ENCODE data around the gene MTUS2.

The MTUS2 gene

GRCh38 chr13:29310806-29311205 lies 490.7 kb downstream of the MTUS2 start:
- H3K36me3 Mint-ChIP-seq (ENCODE audit: low read depth) = no peaks in the 10 kb centered on the region
- no peaks in the 10 kb centered on the region for H3K27me3 Mint-ChIP-seq (ENCODE audit: low read depth, poor library complexity)
- no peak for DNase-seq
- H3K9me3 Mint-ChIP-seq = peaks cover 35% of the 10 kb centered on the region
- H3K4me3 Mint-ChIP-seq = no peak overlapping the region
- no peaks in the 10 kb centered on the region for H3K4me1 Mint-ChIP-seq
- H3K27ac Mint-ChIP-seq = no peak overlapping the region
- TF ChIP-seq CTCF (IDR thresholded peaks at IDR 0.05) = no peak

GRCh38 chr13:29315847-29316246 lies 495.7 kb downstream of the MTUS2 start:
- no peak overlapping the region for H3K4me3 Mint-ChIP-seq
- no peaks in the 10 kb centered on the region for H3K36me3 Mint-ChIP-seq (ENCODE audit: low read depth)
- DNase-seq = no peak
- H3K27ac Mint-ChIP-seq = no peak overlapping the region
- no peak for TF ChIP-seq CTCF (IDR thresholded peaks at IDR 0.05)
- peaks cover 11% of the 10 kb centered on the region for H3K9me3 Mint-ChIP-seq
- no peaks in the 10 kb centered on the region for H3K27me3 Mint-ChIP-seq (ENCODE audit: low read depth, poor library complexity)
- peaks cover 18% of the 10 kb centered on the region for H3K4me1 Mint-ChIP-seq

- Mint-ChIP-seq H3K9me3 (peaks cover 23% of the 10 kb centered on the region), H3K27ac (no peak overlapping the region), H3K4me1 (peaks cover 18% of the 10 kb centered on the region)
Observed at GRCh38 chr13:29317828-29318227, 497.7 kb downstream of the MTUS2 start.

GRCh38 chr13:29318741-29319140 lies 498.6 kb downstream of the MTUS2 start:
- Mint-ChIP-seq H3K27ac (no peak overlapping the region), H3K27me3 (ENCODE audit: low read depth, poor library complexity) (peaks cover 3% of the 10 kb centered on the region), H3K4me3 (no peak overlapping the region), H3K9me3 (peaks cover 23% of the 10 kb centered on the region), H3K4me1 (peaks cover 18% of the 10 kb centered on the region), H3K36me3 (ENCODE audit: low read depth) (no peaks in the 10 kb centered on the region)
- no peak for TF ChIP-seq CTCF (IDR thresholded peaks at IDR 0.05)
- no peak for DNase-seq

More at GRCh38 chr13:29317828-29318227, 497.7 kb downstream of the MTUS2 start:
- no peak for TF ChIP-seq CTCF (IDR thresholded peaks at IDR 0.05)
- Mint-ChIP-seq H3K27me3 (ENCODE audit: low read depth, poor library complexity) (peaks cover 3% of the 10 kb centered on the region), H3K4me3 (no peak overlapping the region), H3K36me3 (ENCODE audit: low read depth) (no peaks in the 10 kb centered on the region)
- DNase-seq = peak; percentile 9

- peaks cover 3% of the 10 kb centered on the region for H3K27me3 Mint-ChIP-seq (ENCODE audit: low read depth, poor library complexity)
- H3K4me1 Mint-ChIP-seq = peaks cover 18% of the 10 kb centered on the region
- no peak for TF ChIP-seq CTCF (IDR thresholded peaks at IDR 0.05)
- peaks cover 23% of the 10 kb centered on the region for H3K9me3 Mint-ChIP-seq
- no peak overlapping the region for H3K27ac Mint-ChIP-seq
- DNase-seq = peak; percentile 32
- no peaks in the 10 kb centered on the region for H3K36me3 Mint-ChIP-seq (ENCODE audit: low read depth)
- no peak overlapping the region for H3K4me3 Mint-ChIP-seq
Observed at GRCh38 chr13:29319451-29319850, 499.3 kb downstream of the MTUS2 start.

- no peak for DNase-seq
- H3K9me3 Mint-ChIP-seq = peaks cover 27% of the 10 kb centered on the region
- H3K27ac Mint-ChIP-seq = no peak overlapping the region
- no peak overlapping the region for H3K4me3 Mint-ChIP-seq
- H3K4me1 Mint-ChIP-seq = peaks cover 7% of the 10 kb centered on the region
- no peak for TF ChIP-seq CTCF (IDR thresholded peaks at IDR 0.05)
- H3K36me3 Mint-ChIP-seq (ENCODE audit: low read depth) = no peaks in the 10 kb centered on the region
- H3K27me3 Mint-ChIP-seq (ENCODE audit: low read depth, poor library complexity) = peaks cover 6% of the 10 kb centered on the region
Observed at GRCh38 chr13:29323954-29324353, 503.8 kb downstream of the MTUS2 start.
